ENCODE data around the gene KRTAP5-5. TPM values are rescaled to one million over a fixed set of nuclear protein-coding genes. Genes with fewer than 3 reads are reported as not detected.
"Not testable (repeated sequence)": the region's sequence is repeated elsewhere in the genome, so short reads cannot be mapped to it uniquely, and the experiment has no call there.

KRTAP5-5 gene
- total RNA-seq, 1 donor from 2014 or later, result not detected

DNA sequence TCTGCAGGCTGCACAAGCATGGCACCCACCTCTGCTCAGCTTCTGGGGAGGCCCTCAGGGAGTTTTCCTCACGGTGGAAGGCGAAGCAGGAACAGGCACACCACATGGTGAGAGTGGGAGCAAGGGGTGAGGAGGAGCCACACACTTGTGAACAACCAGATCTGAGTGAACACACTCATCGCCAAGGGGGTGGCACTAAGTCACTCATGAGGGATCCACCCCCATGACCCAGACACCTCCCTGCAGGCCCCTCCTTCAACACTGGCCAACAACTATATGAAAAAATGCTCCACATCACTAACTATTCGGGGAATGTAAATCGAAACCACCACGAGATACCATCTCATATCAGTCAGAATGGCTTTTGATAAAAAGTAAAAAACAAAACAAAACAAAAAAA lies 30.8 kb upstream of the KRTAP5-5 start:
- intact Hi-C loops (cut with DNase I), result no loop called here
- TF ChIP-seq, protein P1, sequence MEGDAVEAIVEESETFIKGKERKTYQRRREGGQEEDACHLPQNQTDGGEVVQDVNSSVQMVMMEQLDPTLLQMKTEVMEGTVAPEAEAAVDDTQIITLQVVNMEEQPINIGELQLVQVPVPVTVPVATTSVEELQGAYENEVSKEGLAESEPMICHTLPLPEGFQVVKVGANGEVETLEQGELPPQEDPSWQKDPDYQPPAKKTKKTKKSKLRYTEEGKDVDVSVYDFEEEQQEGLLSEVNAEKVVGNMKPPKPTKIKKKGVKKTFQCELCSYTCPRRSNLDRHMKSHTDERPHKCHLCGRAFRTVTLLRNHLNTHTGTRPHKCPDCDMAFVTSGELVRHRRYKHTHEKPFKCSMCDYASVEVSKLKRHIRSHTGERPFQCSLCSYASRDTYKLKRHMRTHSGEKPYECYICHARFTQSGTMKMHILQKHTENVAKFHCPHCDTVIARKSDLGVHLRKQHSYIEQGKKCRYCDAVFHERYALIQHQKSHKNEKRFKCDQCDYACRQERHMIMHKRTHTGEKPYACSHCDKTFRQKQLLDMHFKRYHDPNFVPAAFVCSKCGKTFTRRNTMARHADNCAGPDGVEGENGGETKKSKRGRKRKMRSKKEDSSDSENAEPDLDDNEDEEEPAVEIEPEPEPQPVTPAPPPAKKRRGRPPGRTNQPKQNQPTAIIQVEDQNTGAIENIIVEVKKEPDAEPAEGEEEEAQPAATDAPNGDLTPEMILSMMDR (IDR thresholded peaks at IDR 0.05), result no peak
- H3K27me3 ChIP-seq, result peaks cover 5% of the 10 kb centered on the region
- H3K9me3 ChIP-seq, result no peaks in the 10 kb centered on the region
- H3K4me3 ChIP-seq, result no peak overlapping the region
- no peak overlapping the region for H3K27ac ChIP-seq
- ATAC-seq (no peak), DNase-seq (no peak)
- H3K36me3 ChIP-seq, result no peaks in the 10 kb centered on the region
- H3K4me1 ChIP-seq, result peaks cover 8% of the 10 kb centered on the region

DNA sequence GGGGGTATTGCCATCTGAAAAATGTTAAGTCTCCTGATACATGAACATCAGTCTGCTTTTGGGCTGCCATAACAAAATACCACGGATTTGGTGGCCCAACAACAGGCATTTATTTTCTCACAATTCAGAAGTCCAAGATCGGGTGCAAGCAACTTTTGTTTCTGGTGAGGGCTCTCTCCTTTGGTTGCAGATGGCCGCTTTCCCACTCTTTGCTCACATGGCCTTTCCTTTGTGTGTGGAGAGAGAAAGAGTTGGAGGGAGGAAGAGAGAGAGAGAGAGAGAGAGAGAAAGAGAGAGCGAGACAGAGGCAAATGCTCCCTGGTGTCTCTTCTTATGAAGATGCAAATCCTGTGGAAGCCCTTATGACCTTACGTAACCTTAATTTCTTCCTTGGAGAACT lies 28.9 kb upstream of the KRTAP5-5 start:
- Histone ChIP-seq H3K27ac (no peak overlapping the region), H3K4me1 (peaks cover 3% of the 10 kb centered on the region), H3K9me3 (no peaks in the 10 kb centered on the region), H3K36me3 (no peaks in the 10 kb centered on the region), H3K27me3 (peaks cover 5% of the 10 kb centered on the region), H3K4me3 (no peak overlapping the region)
- ATAC-seq, result no peak
- TF ChIP-seq, protein P1 (IDR thresholded peaks at IDR 0.05), result no peak
- DNase-seq, result no peak
- intact Hi-C loops (cut with DNase I), result no loop called here

DNA sequence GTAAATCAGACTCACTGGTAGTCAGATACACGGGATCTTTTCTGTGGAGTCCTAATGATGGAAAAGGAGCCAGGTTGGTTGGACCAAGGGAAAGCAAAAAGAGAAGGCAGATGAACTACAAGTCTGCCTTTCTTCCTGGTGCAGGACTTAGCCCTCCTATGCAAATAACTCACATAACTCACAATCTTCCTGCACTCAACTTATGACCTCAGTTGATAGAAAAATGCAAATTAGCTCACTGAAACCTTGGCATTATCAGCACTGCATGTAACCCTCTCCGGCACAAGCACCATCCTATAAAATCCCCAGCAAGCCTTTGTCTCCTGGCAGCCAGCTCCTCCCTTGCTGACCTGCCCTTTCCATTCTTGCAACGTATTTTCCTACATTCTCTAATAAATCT lies 27.9 kb upstream of the KRTAP5-5 start:
- H3K36me3 ChIP-seq; H3K4me1 ChIP-seq; intact Hi-C loops (cut with DNase I); ATAC-seq; H3K27ac ChIP-seq; DNase-seq; H3K4me3 ChIP-seq; H3K27me3 ChIP-seq; H3K9me3 ChIP-seq: not testable (repeated sequence)

DNA sequence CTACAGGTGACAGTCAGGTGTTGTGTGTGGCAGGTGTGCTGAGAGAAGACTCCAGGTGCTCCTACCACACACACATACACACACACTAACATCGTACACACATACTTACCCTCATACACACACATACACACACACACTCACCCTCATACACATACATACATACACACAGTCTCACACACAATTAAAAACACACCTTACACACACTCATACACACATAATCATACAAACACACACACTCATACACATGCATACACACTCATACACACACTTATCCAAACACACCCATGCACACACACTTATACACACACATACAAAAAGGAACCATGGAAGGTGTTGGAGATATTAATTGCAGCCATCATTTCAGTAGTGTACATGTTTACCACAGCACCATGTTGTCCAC lies 25.9 kb upstream of the KRTAP5-5 start:
- no peaks in the 10 kb centered on the region for H3K27me3 ChIP-seq
- H3K27ac ChIP-seq, result no peak overlapping the region
- no peaks in the 10 kb centered on the region for H3K36me3 ChIP-seq
- no peak overlapping the region for H3K4me3 ChIP-seq
- TF ChIP-seq, protein P1 (IDR thresholded peaks at IDR 0.05), result no peak
- H3K4me1 ChIP-seq, result no peaks in the 10 kb centered on the region
- H3K9me3 ChIP-seq, result no peaks in the 10 kb centered on the region
- no peak for DNase-seq
- intact Hi-C loops (cut with DNase I), result no loop called here
- no peak for ATAC-seq

DNA sequence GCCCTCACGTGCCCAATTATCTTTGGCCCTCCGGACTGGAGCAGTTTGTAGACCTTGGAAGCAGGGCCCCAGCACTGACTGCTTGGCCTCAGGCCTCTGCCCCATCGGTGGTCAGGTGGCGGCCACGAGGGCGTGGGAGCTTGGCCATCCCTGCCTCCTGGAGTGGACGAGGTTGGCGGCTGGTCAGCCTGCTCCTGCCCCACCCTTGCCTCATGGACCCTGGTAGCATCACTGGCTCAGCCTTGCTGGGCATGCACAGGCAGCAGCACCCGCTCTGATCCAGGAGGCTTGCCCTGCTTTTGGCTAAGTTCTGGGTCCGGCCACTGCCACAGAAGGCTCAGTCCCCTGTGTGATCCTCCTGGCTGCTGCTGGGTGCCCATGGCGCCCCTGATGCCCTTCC lies 25.4 kb upstream of the KRTAP5-5 start:
- no peak overlapping the region for H3K27ac ChIP-seq
- no peaks in the 10 kb centered on the region for H3K9me3 ChIP-seq
- H3K36me3 ChIP-seq, result no peaks in the 10 kb centered on the region
- intact Hi-C loops (cut with DNase I), result no loop called here
- ATAC-seq (peak; percentile 8), DNase-seq (no peak)
- H3K4me3 ChIP-seq, result no peak overlapping the region
- TF ChIP-seq, protein P1 (IDR thresholded peaks at IDR 0.05), result no peak
- H3K27me3 ChIP-seq, result no peaks in the 10 kb centered on the region
- H3K4me1 ChIP-seq, result no peaks in the 10 kb centered on the region

DNA sequence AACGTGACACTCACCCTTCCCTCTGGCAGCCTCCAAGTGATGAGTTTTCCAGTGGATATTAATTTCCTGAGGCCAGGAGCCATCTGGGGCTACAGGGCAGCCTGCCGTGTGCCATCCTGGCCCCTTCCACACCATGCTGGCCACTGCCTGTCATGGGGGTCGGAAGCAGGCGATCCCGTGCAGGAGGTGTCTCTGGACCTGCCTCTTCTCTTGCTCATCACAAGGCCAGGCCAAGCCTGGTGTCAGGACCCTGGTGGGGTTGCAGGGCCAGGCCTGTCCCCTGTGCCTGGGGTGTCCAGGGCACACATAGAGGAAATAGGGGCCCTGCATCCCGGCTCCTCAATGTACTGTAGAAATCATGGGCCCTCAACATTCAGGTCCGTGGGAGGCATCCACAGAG lies 24.9 kb upstream of the KRTAP5-5 start:
- no peak overlapping the region for H3K27ac ChIP-seq
- H3K9me3 ChIP-seq, result no peaks in the 10 kb centered on the region
- no peak for DNase-seq
- no peak overlapping the region for H3K4me3 ChIP-seq
- intact Hi-C loops (cut with DNase I), result no loop called here
- TF ChIP-seq, protein P1 (IDR thresholded peaks at IDR 0.05), result no peak
- no peaks in the 10 kb centered on the region for H3K4me1 ChIP-seq
- no peaks in the 10 kb centered on the region for H3K27me3 ChIP-seq
- no peaks in the 10 kb centered on the region for H3K36me3 ChIP-seq
- peak; percentile 20 for ATAC-seq

DNA sequence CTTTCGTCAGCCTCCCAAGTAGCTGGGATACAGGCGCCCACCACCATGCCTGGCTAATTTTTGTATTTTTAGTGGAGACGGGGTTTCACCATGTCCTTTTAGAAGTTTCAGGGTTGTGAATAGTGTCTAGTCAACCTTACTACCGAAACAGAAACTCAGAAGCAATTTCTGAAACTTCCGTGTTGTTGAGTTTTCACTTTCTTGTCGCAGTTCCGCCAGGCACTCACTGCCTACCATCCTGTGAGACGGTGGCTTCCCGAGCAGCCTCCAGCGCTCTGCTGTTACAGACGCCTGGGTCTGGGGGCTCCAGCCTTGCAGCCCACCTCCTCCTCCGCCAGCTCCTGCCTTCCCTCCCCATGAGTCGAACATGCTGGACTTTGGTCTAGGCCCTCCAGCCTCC lies 23.7 kb upstream of the KRTAP5-5 start:
- intact Hi-C loops (cut with DNase I); H3K36me3 ChIP-seq; DNase-seq; H3K4me1 ChIP-seq; H3K27ac ChIP-seq; ATAC-seq; H3K9me3 ChIP-seq; H3K4me3 ChIP-seq; H3K27me3 ChIP-seq: not testable (repeated sequence)

DNA sequence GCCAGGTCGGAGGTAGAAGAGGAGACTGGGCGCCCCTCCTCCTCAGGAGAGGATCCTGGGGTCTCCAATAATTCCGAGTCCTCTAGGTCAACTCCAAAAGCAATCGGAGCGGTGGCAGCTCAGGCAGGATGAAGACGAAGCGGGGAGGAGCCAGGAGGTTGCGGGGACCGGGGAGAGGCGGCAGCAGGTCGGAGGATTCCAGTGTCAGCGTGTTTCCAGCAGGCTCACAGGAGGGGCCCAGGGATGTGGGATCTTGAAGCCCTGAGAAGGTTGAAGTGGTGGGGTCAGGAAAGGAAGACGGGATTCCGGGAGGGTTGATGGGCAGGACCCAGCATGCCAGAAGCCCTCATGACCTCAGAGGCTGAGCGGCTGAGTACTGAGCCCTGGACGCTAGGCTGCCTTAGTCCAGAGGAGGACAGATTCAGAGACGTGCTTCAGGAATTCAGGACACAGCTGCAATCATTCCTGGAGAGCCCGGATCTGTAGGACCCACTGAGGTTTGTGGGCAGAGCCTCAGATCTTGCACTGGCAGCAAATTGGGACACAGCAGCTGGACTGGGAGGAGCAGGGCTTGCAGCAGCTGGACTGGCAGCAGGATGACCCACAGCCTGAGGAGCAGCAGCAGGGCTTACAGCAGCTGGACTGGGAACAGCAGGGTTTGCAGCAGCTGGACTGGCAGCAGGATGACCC lies 22.3 kb upstream of the KRTAP5-5 start:
- intact Hi-C loops (cut with DNase I); H3K27ac ChIP-seq; DNase-seq; H3K4me3 ChIP-seq; H3K36me3 ChIP-seq; H3K27me3 ChIP-seq; H3K9me3 ChIP-seq; H3K4me1 ChIP-seq: not testable (repeated sequence)
- ATAC-seq, result peak; percentile 45

DNA sequence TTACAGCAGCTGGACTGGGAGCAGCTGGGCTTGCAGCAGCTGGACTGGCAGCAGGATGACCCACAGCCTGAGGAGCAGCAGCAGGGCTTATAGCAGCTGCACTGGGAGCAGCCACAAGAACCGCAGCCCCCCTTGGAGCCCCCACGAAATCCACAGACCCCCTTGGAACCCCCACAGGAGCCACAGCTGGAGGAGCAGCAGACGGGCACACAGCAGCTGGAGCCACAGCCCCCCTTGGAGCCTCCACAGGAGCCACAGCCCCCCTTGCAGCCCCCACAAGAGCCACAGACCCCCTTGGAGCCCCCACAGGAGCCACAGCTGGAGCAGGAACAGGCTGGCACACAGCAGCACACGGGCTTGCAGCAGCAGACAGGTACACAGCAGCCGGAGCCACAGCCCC lies 21.7 kb upstream of the KRTAP5-5 start:
- intact Hi-C loops (cut with DNase I); H3K4me1 ChIP-seq; ATAC-seq; DNase-seq; H3K36me3 ChIP-seq; H3K9me3 ChIP-seq; H3K27me3 ChIP-seq; H3K4me3 ChIP-seq; H3K27ac ChIP-seq: not testable (repeated sequence)

All from upper lobe of right lung (tissue), 1 donor.